DOHH2 (cell line): ENCODE measurements around the gene HLA-DPB1.

Experiments
- EZH2phosphoT487 ChIP-seq: fragments of 200-600 bp; sonication (generic); IDR thresholded peaks from 2 replicates; pipeline ENCODE4 v1.6.1; 2017; ENCODE audit warnings: borderline replicate concordance, mild to moderate bottlenecking, antibody characterized with exemption, low read length, moderate library complexity, mixed read lengths
- TF ChIP-seq, protein P1 (sequence below): fragments of 200-600 bp; sonication (generic); IDR thresholded peaks from one replicate; pipeline ENCODE4 v1.5.1; 2014; ENCODE audit warnings: antibody characterized with exemption, mild to moderate bottlenecking, low read depth, low read length; ENCODE audit not compliant: poor library complexity, severe bottlenecking

DNA sequence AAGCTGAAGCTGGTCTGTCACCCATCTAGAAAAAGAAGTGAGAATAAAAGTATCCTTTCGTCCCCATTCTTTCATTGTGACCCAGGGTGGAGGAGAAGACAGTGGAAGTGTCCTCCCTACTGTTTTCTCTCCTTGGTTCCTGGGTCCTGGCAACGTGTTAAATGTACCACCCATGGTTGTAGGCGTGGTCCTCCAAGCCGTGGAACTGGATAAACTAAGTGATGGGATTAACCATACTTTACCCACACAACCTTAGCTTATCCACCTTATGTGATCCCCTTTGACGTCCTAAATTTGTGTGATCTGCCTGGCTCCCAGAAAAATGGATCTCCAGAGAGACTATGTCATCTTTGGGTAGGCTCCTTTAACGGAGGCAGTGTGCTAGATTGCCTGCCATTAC, 47.4 kb downstream of the HLA-DPB1 start:
- TF ChIP-seq, protein P1, sequence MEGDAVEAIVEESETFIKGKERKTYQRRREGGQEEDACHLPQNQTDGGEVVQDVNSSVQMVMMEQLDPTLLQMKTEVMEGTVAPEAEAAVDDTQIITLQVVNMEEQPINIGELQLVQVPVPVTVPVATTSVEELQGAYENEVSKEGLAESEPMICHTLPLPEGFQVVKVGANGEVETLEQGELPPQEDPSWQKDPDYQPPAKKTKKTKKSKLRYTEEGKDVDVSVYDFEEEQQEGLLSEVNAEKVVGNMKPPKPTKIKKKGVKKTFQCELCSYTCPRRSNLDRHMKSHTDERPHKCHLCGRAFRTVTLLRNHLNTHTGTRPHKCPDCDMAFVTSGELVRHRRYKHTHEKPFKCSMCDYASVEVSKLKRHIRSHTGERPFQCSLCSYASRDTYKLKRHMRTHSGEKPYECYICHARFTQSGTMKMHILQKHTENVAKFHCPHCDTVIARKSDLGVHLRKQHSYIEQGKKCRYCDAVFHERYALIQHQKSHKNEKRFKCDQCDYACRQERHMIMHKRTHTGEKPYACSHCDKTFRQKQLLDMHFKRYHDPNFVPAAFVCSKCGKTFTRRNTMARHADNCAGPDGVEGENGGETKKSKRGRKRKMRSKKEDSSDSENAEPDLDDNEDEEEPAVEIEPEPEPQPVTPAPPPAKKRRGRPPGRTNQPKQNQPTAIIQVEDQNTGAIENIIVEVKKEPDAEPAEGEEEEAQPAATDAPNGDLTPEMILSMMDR: no peak
- no peak for TF ChIP-seq EZH2phosphoT487
